Measurements from ENCODE around the gene WDR37. TPM values are rescaled to one million over a fixed set of nuclear protein-coding genes. Genes with fewer than 3 reads are reported as not detected.
A peak's percentile ranks its signal among the peaks of the same experiment; 100 is the strongest.

WDR37 gene
- total and polyA plus RNA-seq, 2 donors from 2014 or later, result 6.0 to 23.5 TPM

- no peak overlapping the region for H3K4me3 ChIP-seq (ENCODE audit: low read length in 3 of 3)
- H3K4me1 ChIP-seq (ENCODE audit: control insufficient read depth in 2 of 3, insufficient read depth in 2 of 3, low read depth in 1 of 3, low read length in 3 of 3), result no peaks in the 10 kb centered on the region
- no peaks in the 10 kb centered on the region for H3K27me3 ChIP-seq (ENCODE audit: control insufficient read depth, insufficient read depth, low read length)
- FAIRE-seq, result no peak
- no peak for TF ChIP-seq CTCF (IDR thresholded peaks at IDR 0.05; ENCODE audit: borderline replicate concordance, extremely low read depth, insufficient read depth)
- H3K9ac ChIP-seq (ENCODE audit: low read length in 3 of 3), result no peak overlapping the region
- H3K27ac ChIP-seq (ENCODE audit: low read depth in 2 of 2, low read length in 2 of 2), result no peak overlapping the region
- no peaks in the 10 kb centered on the region for H3K9me3 ChIP-seq (ENCODE audit: control insufficient read depth in 2 of 3, insufficient read depth in 1 of 3, low read length in 3 of 3)
- peaks cover 6 to 28% (median 24%) of the 10 kb centered on the region in 3 donors for H3K36me3 ChIP-seq (ENCODE audit: control insufficient read depth in 2 of 3, insufficient read depth in 3 of 3, low read length in 3 of 3)
- intact Hi-C loops (cut with DNase I), result no loop called here
- no peak for DNase-seq
Observed at GRCh38 chr10:1020958-1021357, 35.2 kb upstream of the WDR37 start.

DNA sequence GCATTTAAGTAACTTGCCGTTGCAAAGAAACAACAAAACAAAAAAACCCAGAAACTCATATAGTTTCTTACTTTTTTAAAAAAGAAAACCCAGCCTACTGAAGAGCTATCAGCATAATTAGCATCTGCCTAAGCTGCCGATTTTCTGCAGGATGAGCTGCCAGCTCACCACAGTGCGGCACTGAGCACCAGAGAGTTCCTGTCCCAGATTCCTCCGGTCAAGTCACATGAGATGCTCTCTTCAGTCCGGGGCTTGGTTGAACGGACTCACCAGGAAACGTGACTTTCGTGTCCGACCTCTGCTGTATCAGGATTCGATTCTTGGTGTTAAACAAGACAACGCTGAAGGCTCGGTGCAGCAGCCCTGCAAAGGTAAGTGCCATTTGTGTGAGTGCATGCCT lies 33.8 kb upstream of the WDR37 start:
- Histone ChIP-seq H3K4me1 (ENCODE audit: control insufficient read depth in 2 of 3, insufficient read depth in 2 of 3, low read depth in 1 of 3, low read length in 3 of 3) (no peaks in the 10 kb centered on the region), H3K9me3 (ENCODE audit: control insufficient read depth in 2 of 3, insufficient read depth in 1 of 3, low read length in 3 of 3) (no peaks in the 10 kb centered on the region), H3K27ac (ENCODE audit: low read depth in 2 of 2, low read length in 2 of 2) (no peak overlapping the region), H3K27me3 (ENCODE audit: control insufficient read depth, insufficient read depth, low read length) (no peaks in the 10 kb centered on the region), H3K4me3 (ENCODE audit: low read length in 3 of 3) (no peak overlapping the region), H3K36me3 (ENCODE audit: control insufficient read depth in 2 of 3, insufficient read depth in 3 of 3, low read length in 3 of 3) (peaks cover 2 to 13% (median 11%) of the 10 kb centered on the region in 3 donors), H3K9ac (ENCODE audit: low read length in 3 of 3) (no peak overlapping the region)
- DNase-seq (no peak), FAIRE-seq (no peak)
- intact Hi-C loops (cut with DNase I), result no loop called here
- no peak for TF ChIP-seq CTCF (IDR thresholded peaks at IDR 0.05; ENCODE audit: borderline replicate concordance, extremely low read depth, insufficient read depth)

GRCh38 chr10:1024103-1024502 lies 32.1 kb upstream of the WDR37 start:
- no peak for TF ChIP-seq CTCF (IDR thresholded peaks at IDR 0.05; ENCODE audit: borderline replicate concordance, extremely low read depth, insufficient read depth)
- H3K27ac ChIP-seq (ENCODE audit: low read depth in 2 of 2, low read length in 2 of 2), result no peak overlapping the region
- intact Hi-C loops (cut with DNase I), result no loop called here
- no peak overlapping the region for H3K4me3 ChIP-seq (ENCODE audit: low read length in 3 of 3)
- no peak for FAIRE-seq
- H3K9me3 ChIP-seq (ENCODE audit: control insufficient read depth in 2 of 3, insufficient read depth in 1 of 3, low read length in 3 of 3), result no peaks in the 10 kb centered on the region
- DNase-seq, result peak in 3 of 5 donors; percentile 19 to 29 (median 20)
- no peaks in the 10 kb centered on the region for H3K27me3 ChIP-seq (ENCODE audit: control insufficient read depth, insufficient read depth, low read length)
- no peaks in the 10 kb centered on the region for H3K4me1 ChIP-seq (ENCODE audit: control insufficient read depth in 2 of 3, insufficient read depth in 2 of 3, low read depth in 1 of 3, low read length in 3 of 3)
- H3K36me3 ChIP-seq (ENCODE audit: control insufficient read depth in 2 of 3, insufficient read depth in 3 of 3, low read length in 3 of 3), result peaks cover 2 to 5% (median 4%) of the 10 kb centered on the region in 3 donors
- no peak overlapping the region for H3K9ac ChIP-seq (ENCODE audit: low read length in 3 of 3)

- intact Hi-C loops (cut with DNase I), result no loop called here
- Histone ChIP-seq H3K9me3 (ENCODE audit: control insufficient read depth in 2 of 3, insufficient read depth in 1 of 3, low read length in 3 of 3) (no peaks in the 10 kb centered on the region), H3K4me3 (ENCODE audit: low read length in 3 of 3) (no peak within 1 kb of the TSS), H3K4me1 (ENCODE audit: control insufficient read depth in 2 of 3, insufficient read depth in 2 of 3, low read depth in 1 of 3, low read length in 3 of 3) (no peaks in the 10 kb centered on the region), H3K36me3 (ENCODE audit: control insufficient read depth in 2 of 3, insufficient read depth in 3 of 3, low read length in 3 of 3) (no peaks in the 10 kb centered on the region), H3K27me3 (ENCODE audit: control insufficient read depth, insufficient read depth, low read length) (no peaks in the 10 kb centered on the region), H3K27ac (ENCODE audit: low read depth in 2 of 2, low read length in 2 of 2) (no peak within 1 kb of the TSS), H3K9ac (ENCODE audit: low read length in 3 of 3) (no peak within 1 kb of the TSS)
- TF ChIP-seq CTCF (IDR thresholded peaks at IDR 0.05; ENCODE audit: borderline replicate concordance, extremely low read depth, insufficient read depth), result no peak
- DNase-seq, result no peak
- no peak for FAIRE-seq
Observed at GRCh38 chr10:1025683-1026082, 30.5 kb upstream of the WDR37 start, which contains the start of gene IDI2. TSS of gene IDI2 (minus strand) at chr10:1025859. CDS start at chr10:1024723, 1,136 bp downstream.

Data from kidney (tissue), 14 donors.